NCI-H1092 (cell line): ENCODE results near the gene MED29.
"Not testable (repeated sequence)": the region's sequence is repeated elsewhere in the genome, so short reads cannot be mapped to it uniquely, and the experiment has no call there.

Experiments
- DNase-seq: peaks from one replicate; lab custom pipeline; 2025; lab: John Stamatoyannopoulos, UW

The MED29 gene

GRCh38 chr19:39372047-39372802 lies 19.0 kb upstream of the MED29 start:
- DNase-seq: no peak

- no peak for DNase-seq
Measured at GRCh38 chr19:39372941-39373340, 18.2 kb upstream of the MED29 start.

- DNase-seq: no peak
Measured at GRCh38 chr19:39375929-39376328, 15.2 kb upstream of the MED29 start.

- DNase-seq: no peak
Measured at GRCh38 chr19:39377373-39378362, 13.5 kb upstream of the MED29 start.

GRCh38 chr19:39379366-39379765 lies 11.8 kb upstream of the MED29 start:
- DNase-seq: not testable (repeated sequence)

- DNase-seq: no peak
Measured at GRCh38 chr19:39379865-39380396, 11.2 kb upstream of the MED29 start.

- DNase-seq: no peak
Measured at GRCh38 chr19:39380521-39381502, 10.4 kb upstream of the MED29 start.

GRCh38 chr19:39381910-39382611 lies 9.1 kb upstream of the MED29 start:
- no peak for DNase-seq

- DNase-seq: no peak
Measured at GRCh38 chr19:39382991-39383828, 8.0 kb upstream of the MED29 start.

GRCh38 chr19:39384839-39385568 lies 6.2 kb upstream of the MED29 start:
- DNase-seq: no peak

GRCh38 chr19:39385629-39386411 lies 5.4 kb upstream of the MED29 start:
- DNase-seq: no peak

- DNase-seq: no peak
Measured at GRCh38 chr19:39386557-39386956, 4.6 kb upstream of the MED29 start.

GRCh38 chr19:39388657-39389056 lies 2.5 kb upstream of the MED29 start:
- DNase-seq: no peak

GRCh38 chr19:39389631-39390414 lies 1.4 kb upstream of the MED29 start:
- no peak for DNase-seq

- no peak for DNase-seq
Measured at GRCh38 chr19:39390451-39390750, 777 bp upstream of the MED29 start.

- DNase-seq: peak; percentile 21
Measured at GRCh38 chr19:39397360-39398296, 6.5 kb downstream of the MED29 start.
